HG03571 (cell line): ENCODE measurements around the gene RPL7A.
A peak's percentile ranks its signal among the peaks of the same experiment; 100 is the strongest.

Experiments used
- ATAC-seq: cut with Tn5 transposase; IDR thresholded peaks from one replicate; pipeline ENCODE4 v1.9.1; 2021; ENCODE audit not compliant: unreplicated experiment

Gene RPL7A

DNA sequence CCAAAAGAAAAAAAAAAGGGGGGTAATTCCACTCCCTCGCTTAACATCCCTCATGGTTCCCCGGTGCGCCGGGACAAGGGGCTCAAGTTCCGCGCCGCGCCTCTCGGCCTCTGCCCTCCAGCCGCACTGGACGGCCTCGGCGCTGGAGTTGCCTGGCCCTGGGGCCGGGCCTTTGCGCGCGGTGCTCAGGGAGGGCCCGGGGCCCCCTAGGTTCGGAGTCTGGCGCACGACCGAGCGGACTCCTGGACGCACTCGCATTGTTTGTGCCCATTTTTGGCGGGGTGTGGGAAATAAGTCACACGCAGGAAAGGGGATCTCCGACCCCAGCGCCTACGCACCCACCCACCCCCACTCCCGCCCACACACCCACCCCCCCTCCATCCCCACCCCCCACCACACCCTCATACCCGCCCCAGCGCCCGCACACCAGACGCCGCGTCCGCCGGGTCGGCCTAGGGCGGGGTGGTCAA lies 468 bp upstream of the RPL7A start:
- ATAC-seq: peak; percentile 35

DNA sequence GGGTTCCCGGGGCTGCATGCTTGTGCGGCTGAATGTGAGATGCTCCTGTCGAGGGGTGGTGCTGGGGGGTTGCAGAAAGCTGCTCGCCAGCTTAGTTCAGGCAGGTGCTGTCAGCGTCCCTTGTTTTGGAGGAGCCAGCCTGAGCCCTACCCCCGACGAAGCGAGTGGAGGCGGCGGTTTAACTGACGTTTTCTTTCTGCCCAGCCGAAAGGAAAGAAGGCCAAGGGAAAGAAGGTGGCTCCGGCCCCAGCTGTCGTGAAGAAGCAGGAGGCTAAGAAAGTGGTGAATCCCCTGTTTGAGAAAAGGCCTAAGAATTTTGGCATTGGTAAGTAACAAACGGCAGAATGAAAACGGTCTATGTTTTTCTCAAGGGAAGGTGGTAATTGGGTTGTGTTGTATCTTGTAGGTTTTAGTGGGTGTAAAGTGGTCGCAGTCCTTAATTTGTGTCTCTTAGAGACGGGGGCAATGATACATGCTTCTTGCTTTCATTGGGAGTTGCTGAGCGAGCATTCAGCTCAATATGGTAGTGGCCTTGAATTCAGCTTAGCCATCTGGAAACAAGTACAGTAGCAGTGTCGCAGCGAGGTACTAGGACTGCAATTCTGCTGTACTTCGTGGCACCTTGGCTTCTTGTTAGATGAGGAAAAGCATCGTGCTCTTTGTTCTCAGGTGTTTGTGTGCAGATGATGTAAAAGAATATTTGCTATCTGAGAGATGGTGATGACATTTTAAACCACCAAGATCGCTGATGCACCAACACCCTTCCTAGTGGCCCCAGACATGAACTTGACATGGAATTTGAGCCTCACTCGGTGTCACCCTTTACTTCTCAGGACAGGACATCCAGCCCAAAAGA lies 928 bp downstream of the RPL7A start:
- ATAC-seq: no peak

DNA sequence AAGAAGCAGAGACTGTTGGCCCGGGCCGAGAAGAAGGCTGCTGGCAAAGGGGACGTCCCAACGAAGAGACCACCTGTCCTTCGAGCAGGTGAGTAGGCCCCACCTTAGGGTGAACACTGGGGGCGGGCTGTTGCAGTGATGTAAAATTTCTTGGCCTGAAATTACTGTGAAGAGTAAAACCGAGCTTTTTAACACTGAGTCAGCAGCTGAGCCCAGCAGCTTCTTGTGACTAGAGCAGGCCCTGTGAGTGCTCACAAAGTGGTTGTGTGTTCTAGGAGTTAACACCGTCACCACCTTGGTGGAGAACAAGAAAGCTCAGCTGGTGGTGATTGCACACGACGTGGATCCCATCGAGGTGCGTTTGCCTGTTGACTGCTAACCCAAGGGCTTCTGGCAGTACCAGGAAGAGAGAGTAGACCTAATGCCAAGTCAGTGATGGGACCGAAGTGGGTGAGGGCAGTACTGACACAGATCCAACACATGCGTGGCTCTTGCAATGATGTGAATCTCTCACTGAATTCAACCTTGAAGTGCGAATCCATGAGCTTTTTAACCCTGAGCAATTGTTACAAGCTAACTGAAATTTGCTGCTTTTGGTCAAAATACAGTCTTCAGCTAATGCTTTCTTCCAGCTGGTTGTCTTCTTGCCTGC lies 2.1 kb downstream of the RPL7A start:
- ATAC-seq: no peak

DNA sequence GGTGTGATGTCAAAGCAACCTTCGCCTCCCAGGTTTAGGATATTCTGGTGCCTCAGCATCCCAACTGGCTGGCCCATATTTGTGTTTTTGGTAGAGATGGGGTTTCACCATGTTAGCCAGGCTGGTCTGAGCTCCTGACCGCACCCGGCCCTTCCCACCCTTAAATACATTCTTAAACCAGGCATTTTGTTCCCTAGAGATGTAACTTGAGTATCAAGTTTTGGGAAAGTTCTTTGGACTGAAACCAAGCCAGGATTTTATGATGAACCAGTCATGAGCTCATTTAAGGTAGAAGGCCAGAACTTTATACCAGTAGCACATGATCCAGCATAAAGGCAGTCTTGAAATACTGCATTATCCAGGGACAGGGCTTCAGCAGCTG lies 3.5 kb downstream of the RPL7A start:
- ATAC-seq: no peak

DNA sequence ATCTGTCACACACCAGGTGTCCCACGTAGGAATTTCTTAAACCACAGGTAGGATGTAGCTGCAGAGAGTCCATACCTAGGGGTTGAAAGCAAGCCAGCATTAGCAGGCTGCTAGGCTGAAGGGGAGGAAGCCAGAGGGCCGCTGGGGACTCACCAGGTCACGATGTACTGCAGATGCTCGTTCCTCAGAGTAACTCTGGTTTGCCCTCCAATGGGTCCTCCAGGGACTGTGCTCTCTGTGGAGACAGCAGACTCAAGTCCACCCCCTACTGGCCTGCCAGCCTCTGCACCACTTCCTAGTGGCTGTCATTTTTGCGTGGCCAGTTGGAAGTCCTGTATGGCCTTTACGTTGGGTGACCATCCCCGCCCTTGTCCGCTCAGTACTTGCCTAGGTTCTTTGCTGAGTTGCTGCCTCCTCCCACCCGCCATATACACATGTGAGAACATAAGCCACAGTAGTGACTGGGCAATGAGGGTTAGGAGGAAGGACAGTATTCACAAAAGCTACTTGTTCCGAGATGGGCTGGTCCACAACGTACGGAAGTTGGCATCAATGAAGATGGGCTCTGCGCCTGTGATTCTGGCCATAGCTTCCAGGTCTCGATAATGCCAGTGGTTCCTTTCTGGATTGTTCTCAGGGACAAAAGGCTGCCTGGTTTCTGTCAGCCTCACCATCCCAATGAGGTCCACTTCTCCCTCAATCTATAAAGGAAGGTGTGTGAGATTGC lies 4.1 kb downstream of the RPL7A start:
- ATAC-seq: no peak

DNA sequence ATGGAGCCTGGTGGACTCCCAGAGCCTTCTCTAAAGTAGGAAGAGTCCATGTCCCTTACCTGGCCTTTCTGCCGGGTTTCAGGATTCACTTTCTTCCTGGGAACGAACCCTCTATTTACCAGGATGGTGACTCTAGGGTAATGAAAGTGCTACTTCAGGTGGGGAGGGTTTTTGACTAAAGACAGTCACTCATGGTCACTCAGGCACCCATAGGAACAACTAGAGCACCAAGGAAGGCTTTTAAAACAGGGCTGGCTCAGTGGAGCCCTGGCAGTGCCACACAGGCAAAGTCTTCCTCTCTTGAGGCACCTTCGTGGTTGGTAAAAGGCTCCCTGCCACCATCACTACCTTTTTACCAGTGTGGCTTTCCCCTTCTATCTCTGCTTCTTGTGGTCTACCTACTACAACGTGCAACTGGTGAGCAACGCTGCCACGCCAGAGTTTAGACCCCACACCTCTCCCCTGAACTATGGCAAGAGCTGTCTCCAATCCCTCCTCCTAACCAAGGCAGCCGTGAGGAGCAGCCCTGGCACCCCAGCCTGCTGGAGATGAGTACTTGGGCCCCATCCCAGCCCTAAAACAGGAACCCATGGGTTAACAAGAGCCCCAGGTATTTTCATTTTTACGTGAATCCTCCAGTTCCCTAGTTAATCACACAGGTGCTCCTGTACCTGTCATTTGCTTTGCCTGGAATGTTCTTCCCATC lies 4.8 kb downstream of the RPL7A start:
- ATAC-seq: no peak

DNA sequence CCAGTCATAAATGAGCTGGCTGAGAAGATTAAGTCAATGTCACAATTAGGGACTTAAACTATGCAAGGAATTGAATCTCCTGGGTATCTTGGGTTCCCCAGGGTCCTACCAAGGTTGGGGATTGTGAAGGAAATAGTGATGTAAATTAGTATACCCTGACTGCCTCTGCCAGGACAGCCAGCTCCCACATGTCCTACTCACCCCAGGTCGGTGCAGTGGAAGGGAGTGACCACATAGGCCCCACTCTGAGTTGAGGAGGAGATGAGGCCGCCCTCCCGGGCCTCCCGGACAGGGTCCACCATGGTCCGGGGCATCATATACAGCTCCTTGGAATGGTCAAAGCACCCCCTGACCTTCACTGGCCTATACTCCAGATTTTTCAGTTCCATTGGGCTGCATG lies 5.5 kb downstream of the RPL7A start:
- no peak for ATAC-seq

DNA sequence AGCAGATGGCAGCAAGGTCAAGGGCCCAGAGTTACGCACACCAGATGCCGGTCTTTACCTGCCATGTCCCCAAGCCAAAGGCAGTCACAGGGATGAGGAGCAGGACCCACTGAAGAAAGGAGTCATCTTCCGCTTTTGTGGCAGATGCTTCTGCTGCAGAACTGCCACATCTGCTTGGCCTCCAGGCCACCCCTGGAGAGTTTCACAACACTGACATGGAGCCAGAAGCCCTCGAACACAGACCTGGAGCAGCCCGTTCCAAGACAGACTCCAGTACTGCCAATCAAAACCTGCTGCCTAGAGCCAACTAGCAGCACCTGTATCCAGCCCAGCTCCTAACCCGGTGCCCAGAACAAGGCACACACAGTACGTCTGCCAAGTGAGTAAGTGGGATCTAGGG lies 6.7 kb downstream of the RPL7A start:
- ATAC-seq: no peak

DNA sequence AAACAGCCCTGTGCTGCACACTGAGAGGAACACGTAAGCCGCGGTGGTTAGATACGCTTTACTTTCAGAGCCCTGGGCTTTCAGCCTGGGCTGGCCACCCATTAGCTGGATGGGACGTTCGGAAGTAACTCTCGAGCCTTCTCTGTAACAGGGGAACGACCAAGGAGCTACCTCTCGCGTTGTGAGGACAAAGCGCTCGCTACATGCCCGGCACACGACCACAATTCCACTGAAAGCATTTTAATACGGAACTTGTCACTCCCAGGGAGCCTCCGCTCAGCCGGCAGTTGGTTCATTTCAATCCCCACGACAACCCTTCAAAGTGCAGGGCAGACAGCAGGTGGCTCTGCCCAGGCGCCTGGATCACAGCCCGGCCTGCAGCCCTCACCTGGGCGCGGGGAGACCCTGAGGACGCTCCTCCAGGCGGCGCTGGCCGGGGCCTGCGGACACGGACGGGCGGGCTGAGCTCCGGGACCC lies 7.9 kb downstream of the RPL7A start:
- no peak for ATAC-seq

DNA sequence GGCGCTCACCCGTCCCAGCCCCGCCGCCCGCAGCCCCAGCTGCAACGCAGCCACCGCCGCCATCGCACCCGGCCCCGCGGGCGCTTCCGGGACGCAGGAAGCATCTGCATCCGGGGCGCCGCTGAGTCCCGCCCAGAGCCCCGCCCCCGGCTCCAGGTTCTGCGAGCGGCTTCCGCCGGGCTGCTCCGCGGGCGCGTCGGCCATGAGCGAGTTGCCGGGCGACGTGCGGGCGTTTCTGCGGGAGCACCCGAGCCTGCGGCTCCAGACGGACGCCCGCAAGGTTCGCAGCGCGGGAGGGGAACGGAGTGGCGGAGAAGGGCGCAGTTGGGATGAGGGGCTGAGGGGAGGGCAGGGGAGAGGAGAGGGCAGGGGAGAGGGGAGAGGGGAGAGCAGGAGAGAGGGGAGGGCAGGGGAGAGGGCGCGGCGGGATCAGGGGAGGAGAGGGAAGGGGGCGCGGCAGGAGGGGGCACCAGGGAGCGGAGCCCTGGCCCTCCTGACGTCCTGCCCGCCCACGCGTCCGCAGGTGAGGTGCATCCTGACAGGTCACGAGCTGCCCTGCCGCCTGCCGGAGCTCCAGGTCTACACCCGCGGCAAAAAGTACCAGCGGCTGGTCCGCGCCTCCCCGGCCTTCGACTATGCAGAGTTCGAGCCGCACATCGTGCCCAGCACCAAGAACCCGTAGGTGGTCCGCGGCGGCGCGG lies 8.5 kb downstream of the RPL7A start, which contains the start of the genes SURF1 and SURF2:
Gene SURF1 (minus strand): TSS at position 97 of the 701 bp plus-strand sequence. CDS start 34 bp downstream, at position 63.
Gene SURF2 (plus strand): TSS at position 160 of the 701 bp plus-strand sequence. CDS start 43 bp downstream, at position 203.
- peak; percentile 63 for ATAC-seq

DNA sequence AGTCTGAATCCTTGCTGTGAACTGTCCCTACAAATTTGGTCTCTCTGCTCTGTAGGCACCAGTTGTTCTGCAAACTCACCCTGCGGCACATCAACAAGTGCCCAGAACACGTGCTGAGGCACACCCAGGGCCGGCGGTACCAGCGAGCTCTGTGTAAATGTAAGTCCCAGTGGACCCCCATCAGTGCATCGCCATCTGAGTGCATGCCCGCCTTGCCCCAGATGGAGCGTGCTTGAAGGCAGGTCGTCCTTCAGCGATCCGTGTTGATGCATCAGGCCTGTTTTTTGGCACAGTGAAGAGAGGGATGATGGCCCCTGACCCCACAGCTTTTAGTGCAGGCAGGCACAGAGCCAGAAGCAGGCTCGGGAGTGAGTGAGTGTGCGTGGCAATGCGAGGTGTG lies 9.6 kb downstream of the RPL7A start:
- no peak for ATAC-seq

DNA sequence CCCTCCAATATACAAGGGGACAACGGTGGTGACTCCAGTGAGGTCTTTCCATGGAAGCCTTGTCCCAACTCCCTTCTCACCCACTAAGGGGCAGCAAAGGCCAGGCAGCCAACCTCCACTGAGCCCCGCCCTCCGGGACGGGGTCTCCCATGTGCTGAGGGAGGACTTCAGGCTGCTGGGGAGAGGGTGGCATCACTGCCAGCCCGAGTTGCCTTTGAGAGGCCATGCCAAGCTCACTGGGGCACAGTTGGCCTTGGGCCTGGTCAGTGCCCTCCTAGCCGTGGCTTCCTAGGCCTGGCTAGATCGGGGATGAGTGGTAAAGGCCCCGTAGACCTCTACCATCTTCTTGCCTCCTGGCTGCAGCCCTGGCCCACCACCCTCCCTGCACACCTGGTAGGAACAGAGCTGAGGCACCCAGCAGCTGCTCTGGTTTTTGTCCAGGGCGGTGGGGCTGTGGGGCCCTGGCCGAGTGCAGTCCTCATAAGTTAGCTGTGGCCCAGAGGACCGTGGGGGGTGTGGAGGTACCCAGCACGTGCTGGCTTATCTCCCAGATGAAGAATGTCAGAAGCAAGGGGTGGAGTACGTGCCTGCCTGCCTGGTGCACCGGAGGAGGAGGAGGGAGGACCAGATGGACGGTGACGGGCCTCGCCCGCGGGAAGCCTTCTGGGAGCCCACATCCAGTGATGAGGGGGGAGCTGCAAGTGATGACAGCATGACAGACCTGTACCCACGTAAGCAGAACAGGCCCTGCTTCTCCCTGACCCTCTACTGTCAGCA lies 11.6 kb downstream of the RPL7A start:
- no peak for ATAC-seq

DNA sequence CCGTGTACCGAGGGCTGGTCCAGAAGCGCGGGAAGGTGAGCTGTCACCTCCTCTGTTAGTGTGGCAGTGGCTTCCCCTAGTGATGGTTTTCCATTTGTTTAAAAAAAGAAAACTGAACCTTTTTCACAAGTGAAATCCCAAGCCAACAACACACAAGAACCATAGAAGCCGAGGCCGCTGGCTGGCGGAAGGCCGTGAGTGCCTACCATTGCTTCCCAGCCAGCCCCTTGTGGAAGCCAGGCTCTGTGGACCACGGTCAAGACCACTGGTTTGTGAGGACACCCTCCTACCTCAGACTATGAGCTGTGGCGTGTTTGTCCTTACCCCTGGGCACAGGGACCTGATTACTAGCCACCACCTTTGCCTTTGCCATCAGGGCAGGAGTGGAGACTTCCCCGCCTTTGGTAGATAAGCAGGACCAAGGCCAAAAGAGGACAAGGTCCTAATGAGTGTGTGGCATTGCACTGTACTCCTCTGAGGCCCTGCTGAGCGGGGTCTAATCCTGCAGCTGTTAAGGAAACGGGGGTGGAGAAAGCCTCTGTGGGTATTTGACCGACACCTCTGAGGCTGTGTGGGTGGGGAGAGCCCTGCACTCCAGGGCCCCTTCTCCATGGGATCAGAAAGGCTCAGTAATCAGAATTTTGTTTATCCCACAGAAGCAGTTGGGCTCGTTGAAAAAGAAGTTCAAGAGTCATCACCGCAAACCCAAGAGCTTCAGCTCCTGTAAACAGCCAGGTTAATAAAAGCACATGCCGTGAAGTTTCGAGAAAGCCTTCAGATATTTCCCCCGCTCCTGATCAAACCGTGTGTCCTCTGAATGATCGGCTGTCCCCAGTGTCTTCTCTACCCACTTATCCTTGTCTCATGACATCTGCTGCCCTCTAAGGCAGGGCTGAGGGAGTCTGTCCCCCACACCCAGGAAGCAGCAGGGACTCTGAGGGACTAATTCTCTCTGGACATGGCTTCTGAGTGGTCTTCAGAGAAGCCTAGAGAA lies 12.7 kb downstream of the RPL7A start:
- ATAC-seq: no peak

DNA sequence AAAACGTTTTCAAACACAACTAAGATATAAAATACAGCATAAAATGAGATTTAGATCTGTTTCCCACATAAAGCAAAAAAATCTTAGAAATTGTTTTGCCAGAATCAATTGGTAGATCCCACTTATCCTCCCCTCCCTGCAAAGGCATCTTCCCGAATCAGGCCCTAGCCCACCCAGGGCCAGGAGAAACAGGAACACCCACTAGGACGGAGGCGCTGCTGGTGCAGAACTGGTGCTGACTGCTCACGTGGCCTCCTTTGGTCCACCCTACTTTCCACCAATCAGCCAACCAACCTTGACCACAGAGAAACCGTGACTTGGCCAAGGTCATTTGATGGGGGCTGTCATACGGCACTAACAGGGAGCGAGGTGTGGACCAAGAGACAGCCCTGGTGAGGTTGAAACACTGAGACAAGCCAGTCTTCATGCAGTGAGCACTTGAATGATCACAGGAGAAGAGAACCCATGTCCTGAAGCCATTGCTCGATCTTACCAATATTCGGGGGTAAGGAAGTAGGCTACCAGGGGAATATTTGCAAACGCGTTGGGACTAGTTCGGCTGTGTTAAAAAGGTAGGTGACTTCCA lies 13.6 kb downstream of the RPL7A start:
- no peak for ATAC-seq

DNA sequence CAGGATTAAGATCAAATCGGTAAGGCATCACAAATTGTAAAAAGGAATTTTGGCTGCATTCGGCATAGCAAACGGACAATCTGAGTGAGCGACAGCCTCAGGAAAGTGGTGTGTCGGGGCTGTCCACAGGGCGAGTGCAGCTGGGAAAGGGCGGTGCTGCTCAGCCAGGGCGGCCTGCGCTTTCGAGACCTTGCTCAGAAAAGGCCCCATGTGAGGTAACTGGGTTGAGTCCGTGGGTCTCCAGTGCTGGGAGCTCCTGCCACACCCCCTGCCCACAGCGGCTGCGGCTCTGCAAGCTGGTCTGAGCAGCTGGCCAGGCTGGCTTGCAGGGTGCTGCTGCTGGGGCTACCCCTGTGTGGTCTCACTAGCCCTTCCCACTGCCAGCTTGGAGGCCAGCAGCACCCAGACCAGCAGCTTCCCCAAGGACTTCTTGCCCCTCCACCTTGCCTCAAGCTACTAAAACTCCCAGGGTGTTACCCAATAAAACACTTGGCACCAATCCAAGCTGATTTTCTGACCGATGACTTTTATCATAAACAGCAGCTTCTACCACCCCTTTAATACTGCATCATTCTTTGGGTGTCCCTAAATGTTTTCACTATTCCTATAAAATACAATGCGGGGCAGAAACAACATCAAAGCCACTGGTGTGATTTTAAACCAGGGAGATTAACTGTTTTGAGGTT lies 14.5 kb downstream of the RPL7A start:
- ATAC-seq: no peak

DNA sequence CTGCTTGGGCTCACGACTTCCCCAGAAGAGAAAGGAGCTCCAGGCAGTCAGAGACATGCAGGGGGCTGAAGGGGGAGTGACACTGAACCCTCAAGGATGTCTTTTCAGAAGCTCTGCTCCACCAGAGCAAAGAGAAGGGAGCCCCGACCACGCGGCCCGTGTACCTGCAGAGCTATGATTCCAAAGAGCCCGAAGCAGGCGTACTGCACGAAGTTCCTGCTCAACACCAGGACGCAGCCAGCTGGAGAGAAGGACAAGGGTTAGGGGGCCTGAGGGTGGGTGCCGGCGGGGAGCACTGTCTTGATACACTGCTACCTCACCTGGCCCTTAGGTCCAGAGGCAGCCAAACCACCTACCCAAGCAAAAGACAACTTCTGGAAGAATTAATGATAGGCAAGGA lies 18.4 kb downstream of the RPL7A start:
- ATAC-seq: no peak

DNA sequence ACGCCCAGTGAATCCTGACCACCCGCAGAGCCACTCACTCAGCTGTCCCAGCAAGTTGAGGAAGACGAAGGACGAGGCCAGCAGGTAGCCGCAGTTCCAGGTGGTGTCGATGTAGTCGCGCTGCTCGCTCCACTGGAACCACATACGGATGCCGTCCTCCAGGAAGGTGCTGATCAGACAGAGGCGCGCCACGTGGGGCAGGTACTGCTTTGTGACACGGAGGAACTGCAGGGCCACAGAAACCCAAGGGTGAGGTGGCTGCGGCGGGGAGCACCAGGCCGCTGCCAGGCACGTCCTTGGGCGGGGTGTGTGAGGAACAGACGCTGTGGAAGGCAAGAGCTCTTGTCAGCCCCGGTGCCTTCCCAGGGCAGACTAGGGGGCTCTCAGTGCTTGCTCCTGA lies 19.2 kb downstream of the RPL7A start:
- no peak for ATAC-seq
